ENCODE results near the gene DLK2. TPM values are rescaled to one million over a fixed set of nuclear protein-coding genes. Genes with fewer than 3 reads are reported as not detected.

DLK2 gene
- total RNA-seq, 1 donor from 2014 or later = 0.60 TPM

DNA sequence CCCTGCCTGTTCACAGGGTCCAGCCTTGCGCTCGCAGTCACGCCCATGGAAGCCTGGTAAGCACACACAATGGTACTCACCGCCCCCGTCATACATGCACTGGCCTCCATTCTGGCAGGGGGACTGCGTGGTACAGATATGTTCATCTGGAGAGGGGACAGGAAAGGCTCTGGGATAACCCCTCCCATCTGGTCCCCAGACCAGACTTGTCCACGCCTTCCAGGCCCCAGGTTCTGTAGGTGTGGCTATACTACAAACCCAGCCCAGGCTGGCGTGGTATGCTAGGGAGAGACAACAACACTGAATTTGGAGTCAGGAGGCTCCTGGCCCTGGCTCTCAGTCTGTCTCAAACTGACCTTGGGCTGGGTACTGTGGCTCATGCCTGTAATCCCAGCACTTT, 3.4 kb downstream of the DLK2 start:
- TF ChIP-seq, protein P1, sequence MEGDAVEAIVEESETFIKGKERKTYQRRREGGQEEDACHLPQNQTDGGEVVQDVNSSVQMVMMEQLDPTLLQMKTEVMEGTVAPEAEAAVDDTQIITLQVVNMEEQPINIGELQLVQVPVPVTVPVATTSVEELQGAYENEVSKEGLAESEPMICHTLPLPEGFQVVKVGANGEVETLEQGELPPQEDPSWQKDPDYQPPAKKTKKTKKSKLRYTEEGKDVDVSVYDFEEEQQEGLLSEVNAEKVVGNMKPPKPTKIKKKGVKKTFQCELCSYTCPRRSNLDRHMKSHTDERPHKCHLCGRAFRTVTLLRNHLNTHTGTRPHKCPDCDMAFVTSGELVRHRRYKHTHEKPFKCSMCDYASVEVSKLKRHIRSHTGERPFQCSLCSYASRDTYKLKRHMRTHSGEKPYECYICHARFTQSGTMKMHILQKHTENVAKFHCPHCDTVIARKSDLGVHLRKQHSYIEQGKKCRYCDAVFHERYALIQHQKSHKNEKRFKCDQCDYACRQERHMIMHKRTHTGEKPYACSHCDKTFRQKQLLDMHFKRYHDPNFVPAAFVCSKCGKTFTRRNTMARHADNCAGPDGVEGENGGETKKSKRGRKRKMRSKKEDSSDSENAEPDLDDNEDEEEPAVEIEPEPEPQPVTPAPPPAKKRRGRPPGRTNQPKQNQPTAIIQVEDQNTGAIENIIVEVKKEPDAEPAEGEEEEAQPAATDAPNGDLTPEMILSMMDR (IDR thresholded peaks at IDR 0.05; ENCODE audit: unreplicated experiment) = no peak
- Mint-ChIP-seq H3K9me3 (ENCODE audit: low read depth) (no peaks in the 10 kb centered on the region), H3K4me1 (ENCODE audit: low read depth) (peaks cover 5% of the 10 kb centered on the region), H3K36me3 (ENCODE audit: insufficient read depth) (peaks cover 14% of the 10 kb centered on the region), H3K27me3 (peaks cover 23% of the 10 kb centered on the region), H3K27ac (no peak overlapping the region), H3K4me3 (ENCODE audit: low read depth) (no peak overlapping the region)
- no peak for DNase-seq (ENCODE audit: low spot score, unreplicated experiment)

DNA sequence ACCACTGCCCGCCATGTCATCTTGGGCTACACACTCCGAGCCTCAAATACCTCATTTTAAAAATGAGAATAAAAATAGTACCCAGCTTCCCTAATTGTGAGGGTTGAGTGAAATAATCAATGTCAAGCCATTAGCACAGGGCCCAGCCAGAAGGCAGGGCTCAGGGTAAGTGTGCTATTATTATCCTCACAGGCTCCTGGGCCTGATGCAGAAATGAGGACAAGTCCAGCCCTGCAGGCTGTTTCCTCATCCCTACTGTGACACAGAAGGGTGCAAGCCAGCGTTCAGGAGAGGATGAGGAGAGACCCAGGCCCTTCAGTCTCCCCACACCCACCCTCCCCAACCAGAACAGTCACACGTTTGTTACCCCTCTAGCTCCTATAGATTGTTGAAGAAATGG, 4.0 kb downstream of the DLK2 start:
- H3K27ac Mint-ChIP-seq = no peak overlapping the region
- peaks cover 14% of the 10 kb centered on the region for H3K36me3 Mint-ChIP-seq (ENCODE audit: insufficient read depth)
- TF ChIP-seq, protein P1 (IDR thresholded peaks at IDR 0.05; ENCODE audit: unreplicated experiment) = no peak
- peaks cover 5% of the 10 kb centered on the region for H3K4me1 Mint-ChIP-seq (ENCODE audit: low read depth)
- no peaks in the 10 kb centered on the region for H3K9me3 Mint-ChIP-seq (ENCODE audit: low read depth)
- H3K27me3 Mint-ChIP-seq = peaks cover 17% of the 10 kb centered on the region
- H3K4me3 Mint-ChIP-seq (ENCODE audit: low read depth) = no peak overlapping the region
- no peak for DNase-seq (ENCODE audit: low spot score, unreplicated experiment)

DNA sequence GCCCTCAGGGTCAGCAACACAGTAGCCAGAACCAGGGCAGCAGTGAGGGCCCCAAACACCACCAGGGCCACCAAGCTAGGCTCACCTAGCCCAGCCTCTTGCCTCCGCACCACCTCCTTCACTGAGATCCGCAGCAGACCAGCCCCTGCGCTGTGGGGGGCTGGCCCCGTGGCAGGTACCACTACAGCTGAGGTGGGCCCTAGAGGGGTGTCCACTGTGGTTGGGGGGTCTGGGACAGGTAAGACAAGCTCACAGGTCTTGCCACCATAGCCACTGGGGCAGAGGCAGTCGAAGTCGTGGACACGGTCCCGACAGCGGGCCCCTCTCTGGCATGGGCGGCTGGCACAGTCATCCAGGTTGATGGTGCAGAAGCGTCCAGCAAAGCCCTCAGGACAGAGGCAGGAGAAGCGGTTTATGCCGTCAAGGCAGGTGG, 4.6 kb downstream of the DLK2 start:
- TF ChIP-seq, protein P1 (IDR thresholded peaks at IDR 0.05; ENCODE audit: unreplicated experiment) = no peak
- Mint-ChIP-seq H3K36me3 (ENCODE audit: insufficient read depth) (peaks cover 13% of the 10 kb centered on the region), H3K9me3 (ENCODE audit: low read depth) (no peaks in the 10 kb centered on the region), H3K4me1 (ENCODE audit: low read depth) (peaks cover 1% of the 10 kb centered on the region), H3K27me3 (peaks cover 11% of the 10 kb centered on the region), H3K27ac (no peak overlapping the region), H3K4me3 (ENCODE audit: low read depth) (no peak overlapping the region)
- DNase-seq (ENCODE audit: low spot score, unreplicated experiment) = no peak

DNA sequence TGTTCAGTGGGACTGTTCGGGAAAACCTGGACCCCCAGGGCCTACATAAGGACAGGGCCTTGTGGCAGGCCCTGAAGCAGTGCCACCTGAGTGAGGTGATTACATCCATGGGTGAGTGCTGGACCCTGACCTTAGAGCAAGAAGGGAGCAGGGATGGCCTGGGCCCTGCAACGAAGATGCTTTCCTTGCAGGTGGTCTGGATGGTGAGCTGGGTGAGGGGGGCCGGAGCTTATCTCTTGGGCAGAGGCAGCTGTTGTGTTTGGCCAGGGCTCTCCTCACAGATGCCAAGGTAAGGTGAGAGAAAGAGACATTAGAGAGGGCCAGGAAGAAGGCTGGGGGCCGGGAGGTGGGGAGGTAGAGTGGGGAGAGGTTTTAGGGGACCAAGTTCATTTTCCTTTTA, 6.4 kb downstream of the DLK2 start:
- peaks cover 3% of the 10 kb centered on the region for H3K27me3 Mint-ChIP-seq
- TF ChIP-seq, protein P1 (IDR thresholded peaks at IDR 0.05; ENCODE audit: unreplicated experiment) = no peak
- no peaks in the 10 kb centered on the region for H3K4me1 Mint-ChIP-seq (ENCODE audit: low read depth)
- DNase-seq (ENCODE audit: low spot score, unreplicated experiment) = no peak
- H3K27ac Mint-ChIP-seq = no peak overlapping the region
- H3K9me3 Mint-ChIP-seq (ENCODE audit: low read depth) = no peaks in the 10 kb centered on the region
- H3K4me3 Mint-ChIP-seq (ENCODE audit: low read depth) = no peak overlapping the region
- peaks cover 12% of the 10 kb centered on the region for H3K36me3 Mint-ChIP-seq (ENCODE audit: insufficient read depth)

DNA sequence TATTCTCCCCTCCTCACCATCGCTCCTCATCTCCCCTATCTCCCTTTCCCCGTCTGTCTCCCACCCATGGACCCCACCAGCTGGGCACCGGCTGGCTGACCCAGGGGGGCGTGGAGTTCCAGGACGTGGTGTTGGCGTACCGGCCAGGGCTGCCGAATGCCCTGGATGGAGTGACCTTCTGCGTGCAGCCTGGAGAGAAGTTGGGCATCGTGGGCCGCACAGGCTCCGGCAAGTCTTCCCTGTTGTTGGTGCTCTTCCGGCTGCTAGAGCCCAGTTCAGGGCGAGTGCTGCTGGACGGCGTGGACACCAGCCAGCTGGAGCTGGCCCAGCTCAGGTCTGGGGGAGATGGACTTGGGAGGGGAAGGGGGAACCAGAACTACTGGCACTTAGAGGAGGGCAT, 7.7 kb downstream of the DLK2 start:
- H3K4me1 Mint-ChIP-seq (ENCODE audit: low read depth) = no peaks in the 10 kb centered on the region
- no peak overlapping the region for H3K4me3 Mint-ChIP-seq (ENCODE audit: low read depth)
- TF ChIP-seq, protein P1 (IDR thresholded peaks at IDR 0.05; ENCODE audit: unreplicated experiment) = no peak
- no peak overlapping the region for H3K27ac Mint-ChIP-seq
- DNase-seq (ENCODE audit: low spot score, unreplicated experiment) = no peak
- H3K27me3 Mint-ChIP-seq = no peaks in the 10 kb centered on the region
- no peaks in the 10 kb centered on the region for H3K9me3 Mint-ChIP-seq (ENCODE audit: low read depth)
- H3K36me3 Mint-ChIP-seq (ENCODE audit: insufficient read depth) = peaks cover 12% of the 10 kb centered on the region

All from progenitor cell of endocrine pancreas (in vitro differentiated cells).